IMR-90 (cell line): ENCODE data around the gene AGTPBP1.

Source experiments
- FOS ChIP-seq: fragments of 150-350 bp; IDR thresholded peaks from 2 replicates; pipeline ENCODE4 v1.6.1; 2016; ENCODE audit warnings: low read depth, low read length
- MXI1 ChIP-seq: IDR thresholded peaks from 2 replicates; pipeline ENCODE4 v1.6.1; 2012; ENCODE audit warnings: low read depth, mild to moderate bottlenecking, low read length, moderate library complexity, borderline replicate concordance
- POLR2A ChIP-seq: IDR thresholded peaks from 2 replicates; pipeline ENCODE4 v1.6.1; 2012; ENCODE audit warnings: mild to moderate bottlenecking, low read depth, low read length

- TF ChIP-seq POLR2A (no peak), FOS (no peak), MXI1 (no peak)
These were observed 227.5 kb downstream of the AGTPBP1 start for GRCh38 chr9:85514256-85514655.
